Stimulated activated CD4-positive, alpha-beta T cell treated with anti-CD3 and anti-CD28 coated beads, Interleukin-2, amount 100 ng/mL, for 24 hours (primary cell): ENCODE measurements around the gene AP3S1.

Source experiments
- DNase-seq, 2 donors: peaks; one replicate each; pipeline ENCODE4 v3.0.0-alpha.2; 2020

Gene AP3S1

GRCh38 chr5:115944501-115944900 is 102.8 kb downstream of the AP3S1 start:
- no peak for DNase-seq

- no peak for DNase-seq
These were observed 104.9 kb downstream of the AP3S1 start for GRCh38 chr5:115946655-115947054.

GRCh38 chr5:115947260-115947659 is 105.5 kb downstream of the AP3S1 start:
- no peak for DNase-seq

- DNase-seq, result no peak
These were observed 106.4 kb downstream of the AP3S1 start for GRCh38 chr5:115948091-115948534.

GRCh38 chr5:115949096-115949495 is 107.4 kb downstream of the AP3S1 start:
- no peak for DNase-seq

- DNase-seq, result no peak
These were observed 110.9 kb downstream of the AP3S1 start for GRCh38 chr5:115952588-115952987.

GRCh38 chr5:115954144-115954543 is 112.4 kb downstream of the AP3S1 start:
- no peak for DNase-seq

GRCh38 chr5:115956957-115957356 is 115.2 kb downstream of the AP3S1 start:
- no peak for DNase-seq

GRCh38 chr5:115961381-115962238 is 119.9 kb downstream of the AP3S1 start:
- DNase-seq, result no peak

- DNase-seq, result no peak
These were observed 120.5 kb downstream of the AP3S1 start, which contains the start of gene LVRN for GRCh38 chr5:115962239-115962564. LVRN (plus strand) TSS chr5:115962475; CDS start chr5:115962618, 143 bp downstream.

GRCh38 chr5:115962565-115963402 is 121.0 kb downstream of the AP3S1 start:
- no peak for DNase-seq

- no peak for DNase-seq
These were observed 121.8 kb downstream of the AP3S1 start for GRCh38 chr5:115963566-115963965.
